GM23338 (cell line): ENCODE measurements around the gene MYH6. TPM values are rescaled to one million over a fixed set of nuclear protein-coding genes. Genes with fewer than 3 reads are reported as not detected.

ENCODE experiments used
- ATAC-seq: fragments of 200-7000 bp; cut with Tn5 transposase; 3 replicates; pipeline ENCODE4 v1.9.1; 2020
- DNase-seq: peaks from one replicate; pipeline ENCODE4 v3.0.0-alpha.2; 2015; ENCODE audit warnings: low spot score
- H2AFZ ChIP-seq: fragments of 200-600 bp; sonication (generic); 2 replicates; pipeline ENCODE4 v1.8.0; 2016; ENCODE audit warnings: antibody characterized with exemption, mild to moderate bottlenecking, moderate library complexity
- H3F3A ChIP-seq: fragments of 200-600 bp; sonication (generic); replicated peaks from 2 replicates; pipeline ENCODE4 v1.8.0; 2017; ENCODE audit warnings: antibody characterized with exemption, mixed run types, low read depth
- H3K27ac ChIP-seq: fragments of 200-600 bp; sonication (generic); 2 replicates; pipeline ENCODE4 v1.6.1; 2016; ENCODE audit warnings: low read depth
- H3K27me3 ChIP-seq: fragments of 200-600 bp; sonication (generic); 2 replicates; pipeline ENCODE4 v1.8.0; 2016; ENCODE audit warnings: mild to moderate bottlenecking, mixed run types, moderate library complexity; ENCODE audit not compliant: insufficient read depth
- H3K36me3 ChIP-seq: fragments of 200-600 bp; sonication (generic); 2 replicates; pipeline ENCODE4 v1.8.0; 2016; ENCODE audit warnings: mild to moderate bottlenecking; ENCODE audit not compliant: insufficient read depth
- H3K4me1 ChIP-seq: fragments of 200-600 bp; sonication (generic); 2 replicates; pipeline ENCODE4 v1.8.0; 2016; ENCODE audit warnings: mild to moderate bottlenecking, moderate library complexity; ENCODE audit not compliant: insufficient read depth
- H3K4me2 ChIP-seq: fragments of 200-600 bp; sonication (generic); 2 replicates; pipeline ENCODE4 v1.7.1; 2017; ENCODE audit warnings: mixed run types
- H3K4me3 ChIP-seq: fragments of 200-600 bp; sonication (generic); 2 replicates; pipeline ENCODE4 v1.6.1; 2016; ENCODE audit warnings: mixed run types
- H3K79me2 ChIP-seq: fragments of 200-600 bp; sonication (generic); replicated peaks from 2 replicates; pipeline ENCODE4 v1.8.0; 2017; ENCODE audit warnings: mild to moderate bottlenecking; ENCODE audit not compliant: insufficient read depth
- H3K9me2 ChIP-seq: fragments of 200-600 bp; sonication (generic); 2 replicates; pipeline ENCODE4 v1.8.0; 2017; ENCODE audit not compliant: insufficient read depth
- H4K20me1 ChIP-seq: fragments of 200-600 bp; sonication (generic); replicated peaks from 2 replicates; pipeline ENCODE4 v1.8.0; 2017; ENCODE audit warnings: mild to moderate bottlenecking; ENCODE audit not compliant: insufficient read depth
- H3K27ac Mint-ChIP-seq: 2 replicates; pipeline ENCODE4 v1.8.0; 2020; ENCODE audit warnings: inconsistent platforms, mild to moderate bottlenecking, moderate library complexity, mixed read lengths
- H3K27me3 Mint-ChIP-seq: 3 replicates; pipeline ENCODE4 v1.8.0; 2022; ENCODE audit warnings: low read depth, mild to moderate bottlenecking, moderate library complexity, mixed read lengths, inconsistent platforms; ENCODE audit not compliant: insufficient read depth, poor library complexity
- H3K36me3 Mint-ChIP-seq: 3 replicates; pipeline ENCODE4 v1.8.0; 2021; ENCODE audit warnings: low read depth, mild to moderate bottlenecking, inconsistent platforms, moderate library complexity, mixed read lengths
- H3K4me1 Mint-ChIP-seq: 3 replicates; pipeline ENCODE4 v1.8.0; 2020; ENCODE audit warnings: mild to moderate bottlenecking, inconsistent platforms, mixed read lengths
- H3K4me3 Mint-ChIP-seq: 3 replicates; pipeline ENCODE4 v1.8.0; 2021; ENCODE audit warnings: moderate library complexity, mild to moderate bottlenecking, inconsistent platforms, mixed read lengths
- H3K9me3 Mint-ChIP-seq: 3 replicates; pipeline ENCODE4 v1.8.0; 2020; ENCODE audit warnings: moderate library complexity, mild to moderate bottlenecking, inconsistent platforms, mixed read lengths
- CREB1 ChIP-seq: fragments of 250-450 bp; sonication (Bioruptor Pico); IDR thresholded peaks from 2 replicates; pipeline ENCODE4 v1.5.0; 2020; ENCODE audit warnings: low read depth, mild to moderate bottlenecking, moderate library complexity
- EZH2 ChIP-seq: fragments of 200-600 bp; sonication (generic); IDR thresholded peaks from one replicate; pipeline ENCODE4 v1.8.0; 2017; ENCODE audit warnings: antibody characterized with exemption, mild to moderate bottlenecking, low read depth; ENCODE audit not compliant: unreplicated experiment
- EZH2phosphoT487 ChIP-seq: fragments of 200-600 bp; sonication (generic); IDR thresholded peaks from one replicate; pipeline ENCODE4 v1.8.1; 2018; ENCODE audit warnings: antibody characterized with exemption; ENCODE audit not compliant: unreplicated experiment
- JUNB ChIP-seq: IDR thresholded peaks from one replicate; pipeline ENCODE4 v1.6.1; 2016; ENCODE audit warnings: antibody characterized with exemption; ENCODE audit not compliant: unreplicated experiment
- POLR2AphosphoS5 ChIP-seq: IDR thresholded peaks from 2 replicates; pipeline ENCODE4 v1.6.1; 2016; ENCODE audit warnings: antibody characterized with exemption, low read depth
- ZNF114 ChIP-seq: fragments of 250-450 bp; sonication (Bioruptor Pico); IDR thresholded peaks from 2 replicates; pipeline ENCODE4 v1.5.0; 2020; ENCODE audit warnings: mild to moderate bottlenecking, moderate library complexity
- polyA plus RNA-seq: library from polyadenylated mRNA; unstranded; fragments of >200 nt; fragmentation: Nextera tagmentation; extraction: Ambion mirVana; gene quantifications from 2 replicates; pipeline ENCODE4 v1.2.1, GENCODE V29; 2016
- total RNA-seq: library from RNA; depleted of rRNA; stranded (reverse); fragments of >200 nt; shearing (Covaris generic); gene quantifications from 2 replicates; pipeline ENCODE4 v1.2.3, GENCODE V29; 2014
- TF ChIP-seq, protein P1 (sequence below): fragments of 250-450 bp; sonication (Bioruptor Pico); IDR thresholded peaks from 2 replicates; pipeline ENCODE4 v1.5.0; 2020; ENCODE audit warnings: mild to moderate bottlenecking, moderate library complexity
- TF ChIP-seq, protein P2 (sequence below): IDR thresholded peaks from 2 replicates; pipeline ENCODE4 v1.6.1; 2016; ENCODE audit warnings: antibody characterized with exemption

The MYH6 gene
- total and polyA plus RNA-seq, 2 experiments from 2014 or later: 0.03 to 0.10 TPM

- Mint-ChIP-seq H3K36me3 (no peaks in the 10 kb centered on the region; the same call in 2 of the 3 replicates), H3K27me3 (peaks cover 17% of the 10 kb centered on the region), H3K27ac (no peak overlapping the region), H3K4me1 (peaks cover 3% of the 10 kb centered on the region; the same call in 2 of the 3 replicates), H3K4me3 (no peak overlapping the region; the same call in 2 of the 3 replicates), H3K9me3 (0 out of 3 replicates have a peak, but pooled peaks cover 3% of the 10 kb centered on the region)
- Histone ChIP-seq H3K4me2 (no peak overlapping the region), H3K27me3 (no peaks in the 10 kb centered on the region), H3K79me2 (no peaks in the 10 kb centered on the region), H3K9me2 (peaks cover 6% of the 10 kb centered on the region), H3K27ac (no peak overlapping the region), H3K4me3 (no peak overlapping the region), H3K36me3 (no peaks in the 10 kb centered on the region), H2AFZ (no peak overlapping the region), H4K20me1 (no peaks in the 10 kb centered on the region), H3K4me1 (no peaks in the 10 kb centered on the region), H3F3A (no peaks in the 10 kb centered on the region)
- TF ChIP-seq CREB1 (CRISPR knock-in tag) (no peak), EZH2phosphoT487 (no peak), EZH2 (no peak), ZNF114 (CRISPR knock-in tag) (no peak)
- TF ChIP-seq, protein P1, sequence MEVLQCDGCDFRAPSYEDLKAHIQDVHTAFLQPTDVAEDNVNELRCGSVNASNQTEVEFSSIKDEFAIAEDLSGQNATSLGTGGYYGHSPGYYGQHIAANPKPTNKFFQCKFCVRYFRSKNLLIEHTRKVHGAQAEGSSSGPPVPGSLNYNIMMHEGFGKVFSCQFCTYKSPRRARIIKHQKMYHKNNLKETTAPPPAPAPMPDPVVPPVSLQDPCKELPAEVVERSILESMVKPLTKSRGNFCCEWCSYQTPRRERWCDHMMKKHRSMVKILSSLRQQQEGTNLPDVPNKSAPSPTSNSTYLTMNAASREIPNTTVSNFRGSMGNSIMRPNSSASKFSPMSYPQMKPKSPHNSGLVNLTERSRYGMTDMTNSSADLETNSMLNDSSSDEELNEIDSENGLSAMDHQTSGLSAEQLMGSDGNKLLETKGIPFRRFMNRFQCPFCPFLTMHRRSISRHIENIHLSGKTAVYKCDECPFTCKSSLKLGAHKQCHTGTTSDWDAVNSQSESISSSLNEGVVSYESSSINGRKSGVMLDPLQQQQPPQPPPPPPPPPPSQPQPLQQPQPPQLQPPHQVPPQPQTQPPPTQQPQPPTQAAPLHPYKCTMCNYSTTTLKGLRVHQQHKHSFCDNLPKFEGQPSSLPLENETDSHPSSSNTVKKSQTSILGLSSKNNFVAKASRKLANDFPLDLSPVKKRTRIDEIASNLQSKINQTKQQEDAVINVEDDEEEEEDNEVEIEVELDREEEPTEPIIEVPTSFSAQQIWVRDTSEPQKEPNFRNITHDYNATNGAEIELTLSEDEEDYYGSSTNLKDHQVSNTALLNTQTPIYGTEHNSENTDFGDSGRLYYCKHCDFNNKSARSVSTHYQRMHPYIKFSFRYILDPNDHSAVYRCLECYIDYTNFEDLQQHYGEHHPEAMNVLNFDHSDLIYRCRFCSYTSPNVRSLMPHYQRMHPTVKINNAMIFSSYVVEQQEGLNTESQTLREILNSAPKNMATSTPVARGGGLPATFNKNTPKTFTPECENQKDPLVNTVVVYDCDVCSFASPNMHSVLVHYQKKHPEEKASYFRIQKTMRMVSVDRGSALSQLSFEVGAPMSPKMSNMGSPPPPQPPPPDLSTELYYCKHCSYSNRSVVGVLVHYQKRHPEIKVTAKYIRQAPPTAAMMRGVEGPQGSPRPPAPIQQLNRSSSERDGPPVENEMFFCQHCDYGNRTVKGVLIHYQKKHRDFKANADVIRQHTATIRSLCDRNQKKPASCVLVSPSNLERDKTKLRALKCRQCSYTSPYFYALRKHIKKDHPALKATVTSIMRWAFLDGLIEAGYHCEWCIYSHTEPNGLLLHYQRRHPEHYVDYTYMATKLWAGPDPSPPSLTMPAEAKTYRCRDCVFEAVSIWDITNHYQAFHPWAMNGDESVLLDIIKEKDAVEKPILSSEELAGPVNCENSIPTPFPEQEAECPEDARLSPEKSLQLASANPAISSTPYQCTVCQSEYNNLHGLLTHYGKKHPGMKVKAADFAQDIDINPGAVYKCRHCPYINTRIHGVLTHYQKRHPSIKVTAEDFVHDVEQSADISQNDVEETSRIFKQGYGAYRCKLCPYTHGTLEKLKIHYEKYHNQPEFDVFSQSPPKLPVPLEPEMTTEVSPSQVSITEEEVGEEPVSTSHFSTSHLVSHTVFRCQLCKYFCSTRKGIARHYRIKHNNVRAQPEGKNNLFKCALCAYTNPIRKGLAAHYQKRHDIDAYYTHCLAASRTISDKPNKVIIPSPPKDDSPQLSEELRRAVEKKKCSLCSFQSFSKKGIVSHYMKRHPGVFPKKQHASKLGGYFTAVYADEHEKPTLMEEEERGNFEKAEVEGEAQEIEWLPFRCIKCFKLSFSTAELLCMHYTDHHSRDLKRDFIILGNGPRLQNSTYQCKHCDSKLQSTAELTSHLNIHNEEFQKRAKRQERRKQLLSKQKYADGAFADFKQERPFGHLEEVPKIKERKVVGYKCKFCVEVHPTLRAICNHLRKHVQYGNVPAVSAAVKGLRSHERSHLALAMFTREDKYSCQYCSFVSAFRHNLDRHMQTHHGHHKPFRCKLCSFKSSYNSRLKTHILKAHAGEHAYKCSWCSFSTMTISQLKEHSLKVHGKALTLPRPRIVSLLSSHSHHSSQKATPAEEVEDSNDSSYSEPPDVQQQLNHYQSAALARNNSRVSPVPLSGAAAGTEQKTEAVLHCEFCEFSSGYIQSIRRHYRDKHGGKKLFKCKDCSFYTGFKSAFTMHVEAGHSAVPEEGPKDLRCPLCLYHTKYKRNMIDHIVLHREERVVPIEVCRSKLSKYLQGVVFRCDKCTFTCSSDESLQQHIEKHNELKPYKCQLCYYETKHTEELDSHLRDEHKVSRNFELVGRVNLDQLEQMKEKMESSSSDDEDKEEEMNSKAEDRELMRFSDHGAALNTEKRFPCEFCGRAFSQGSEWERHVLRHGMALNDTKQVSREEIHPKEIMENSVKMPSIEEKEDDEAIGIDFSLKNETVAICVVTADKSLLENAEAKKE (CRISPR knock-in tag): no peak
- ATAC-seq: no peak; the same call in 2 of the 3 replicates
- DNase-seq: no peak
Measured at GRCh38 chr14:23430723-23431085, 22.6 kb upstream of the MYH6 start.

DNA sequence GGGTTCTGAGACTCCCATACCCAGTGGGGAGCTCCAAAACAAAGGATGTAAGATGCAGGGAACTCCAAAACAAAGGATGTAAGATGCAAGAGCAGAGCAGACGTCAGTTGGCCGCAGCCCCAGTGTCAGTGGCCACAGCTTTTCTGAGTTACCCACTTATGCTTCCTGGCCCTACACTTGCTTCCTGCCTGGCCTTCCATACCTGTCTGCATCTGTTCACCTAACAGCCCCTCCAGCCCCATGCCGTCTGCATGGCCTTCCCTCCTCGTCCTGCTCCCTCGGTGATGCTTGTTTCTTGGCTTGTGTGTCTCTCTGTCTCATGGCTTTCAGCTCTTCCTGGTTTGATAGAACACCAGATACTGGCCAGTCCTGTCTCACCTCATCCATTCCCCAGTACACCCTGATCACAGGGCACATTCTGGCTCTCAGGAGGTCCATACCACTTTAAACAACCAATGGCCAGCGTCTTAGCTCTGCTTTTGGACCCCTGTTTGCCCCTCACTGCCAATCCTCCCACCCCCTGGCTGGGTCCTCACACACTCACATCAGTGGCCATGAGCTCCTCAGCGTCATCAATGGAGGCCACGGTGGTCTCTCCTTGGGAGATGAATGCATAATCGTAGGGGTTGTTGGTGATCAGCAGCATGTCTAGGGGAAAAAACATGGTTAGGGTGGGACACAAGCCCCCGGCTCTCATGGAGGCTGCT is 22.1 kb upstream of the MYH6 start:
- H3K4me2 ChIP-seq: no peak overlapping the region
- no peak overlapping the region for H3K27ac Mint-ChIP-seq
- H3K27me3 Mint-ChIP-seq: peaks cover 20% of the 10 kb centered on the region
- TF ChIP-seq, protein P2, sequence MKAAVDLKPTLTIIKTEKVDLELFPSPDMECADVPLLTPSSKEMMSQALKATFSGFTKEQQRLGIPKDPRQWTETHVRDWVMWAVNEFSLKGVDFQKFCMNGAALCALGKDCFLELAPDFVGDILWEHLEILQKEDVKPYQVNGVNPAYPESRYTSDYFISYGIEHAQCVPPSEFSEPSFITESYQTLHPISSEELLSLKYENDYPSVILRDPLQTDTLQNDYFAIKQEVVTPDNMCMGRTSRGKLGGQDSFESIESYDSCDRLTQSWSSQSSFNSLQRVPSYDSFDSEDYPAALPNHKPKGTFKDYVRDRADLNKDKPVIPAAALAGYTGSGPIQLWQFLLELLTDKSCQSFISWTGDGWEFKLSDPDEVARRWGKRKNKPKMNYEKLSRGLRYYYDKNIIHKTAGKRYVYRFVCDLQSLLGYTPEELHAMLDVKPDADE: no peak
- TF ChIP-seq EZH2phosphoT487 (no peak), JUNB (no peak), POLR2AphosphoS5 (no peak)

More for the DNA sequence above, 22.1 kb upstream of the MYH6 start:
- DNase-seq: no peak
- ATAC-seq: no peak
- Histone ChIP-seq H3K4me3 (no peak overlapping the region), H3K27ac (no peak overlapping the region), H2AFZ (no peak overlapping the region), H3K9me2 (peaks cover 6% of the 10 kb centered on the region), H3F3A (no peaks in the 10 kb centered on the region), H3K79me2 (no peaks in the 10 kb centered on the region), H3K36me3 (no peaks in the 10 kb centered on the region), H3K27me3 (no peaks in the 10 kb centered on the region), H4K20me1 (no peaks in the 10 kb centered on the region), H3K4me1 (no peaks in the 10 kb centered on the region)
- H3K4me3 Mint-ChIP-seq: no peak overlapping the region
- H3K4me1 Mint-ChIP-seq: peaks cover 3% of the 10 kb centered on the region; the same call in 2 of the 3 replicates
- H3K36me3 Mint-ChIP-seq: no peaks in the 10 kb centered on the region; the same call in 2 of the 3 replicates
- H3K9me3 Mint-ChIP-seq: 0 out of 3 replicates have a peak, but pooled peaks cover 3% of the 10 kb centered on the region
